ENCODE results near the gene ARMH3.

The ARMH3 gene

GRCh38 chr10:102016416-102016815 lies 39.6 kb downstream of the ARMH3 start:
- TF ChIP-seq CTCF (IDR thresholded peaks at IDR 0.05; ENCODE audit: low read depth, low read length, poor library complexity, severe bottlenecking) (no peak), EZH2phosphoT487 (IDR thresholded peaks at IDR 0.05; ENCODE audit: borderline replicate concordance, low read length) (no peak)
- H3K79me2 ChIP-seq (ENCODE audit: control insufficient read depth, low read length) = no peaks in the 10 kb centered on the region
- H3K4me1 ChIP-seq (ENCODE audit: control insufficient read depth, low read length) = no peaks in the 10 kb centered on the region
- H3K9me3 ChIP-seq (ENCODE audit: control insufficient read depth, insufficient read depth, low read length) = no peaks in the 10 kb centered on the region; the same call in 1 of the 2 replicates
- no peaks in the 10 kb centered on the region for H3F3A ChIP-seq (ENCODE audit: control insufficient read depth, insufficient read depth)
- H3K27me3 ChIP-seq (ENCODE audit: control insufficient read depth, low read length) = no peaks in the 10 kb centered on the region
- no peak overlapping the region for H3K4me3 ChIP-seq (ENCODE audit: low read length)
- H3K4me2 ChIP-seq (ENCODE audit: low read length) = no peak overlapping the region
- no peaks in the 10 kb centered on the region for H3K36me3 ChIP-seq (ENCODE audit: control insufficient read depth, low read length)
- no peaks in the 10 kb centered on the region for H3K9me2 ChIP-seq (replicated peaks; ENCODE audit: control insufficient read depth, low read length)
- H4K20me1 ChIP-seq (ENCODE audit: control insufficient read depth, insufficient read depth, low read depth, low read length) = no peaks in the 10 kb centered on the region
- H3K27ac ChIP-seq (ENCODE audit: low read depth, low read length) = no peak overlapping the region

- Histone ChIP-seq H3K4me3 (ENCODE audit: low read length) (no peak overlapping the region), H3K4me1 (ENCODE audit: control insufficient read depth, low read length) (peaks cover 4% of the 10 kb centered on the region), H4K20me1 (ENCODE audit: control insufficient read depth, insufficient read depth, low read depth, low read length) (no peaks in the 10 kb centered on the region), H3K9me3 (ENCODE audit: control insufficient read depth, insufficient read depth, low read length) (no peaks in the 10 kb centered on the region), H3K4me2 (ENCODE audit: low read length) (no peak overlapping the region), H3K36me3 (ENCODE audit: control insufficient read depth, low read length) (peaks cover 14% of the 10 kb centered on the region), H3F3A (ENCODE audit: control insufficient read depth, insufficient read depth) (no peaks in the 10 kb centered on the region), H3K9me2 (replicated peaks; ENCODE audit: control insufficient read depth, low read length) (no peaks in the 10 kb centered on the region), H3K27me3 (ENCODE audit: control insufficient read depth, low read length) (no peaks in the 10 kb centered on the region), H3K79me2 (ENCODE audit: control insufficient read depth, low read length) (no peaks in the 10 kb centered on the region), H3K27ac (ENCODE audit: low read depth, low read length) (no peak overlapping the region)
- no peak for TF ChIP-seq EZH2phosphoT487 (IDR thresholded peaks at IDR 0.05; ENCODE audit: borderline replicate concordance, low read length)
- no peak for TF ChIP-seq CTCF (IDR thresholded peaks at IDR 0.05; ENCODE audit: low read depth, low read length, poor library complexity, severe bottlenecking)
Measured at GRCh38 chr10:102010961-102011360, 45.0 kb downstream of the ARMH3 start.

GRCh38 chr10:102009801-102010425 lies 46.1 kb downstream of the ARMH3 start:
- Histone ChIP-seq H3K27ac (ENCODE audit: low read depth, low read length) (no peak overlapping the region), H3K79me2 (ENCODE audit: control insufficient read depth, low read length) (no peaks in the 10 kb centered on the region), H3K4me1 (ENCODE audit: control insufficient read depth, low read length) (peaks cover 4% of the 10 kb centered on the region), H3K27me3 (ENCODE audit: control insufficient read depth, low read length) (no peaks in the 10 kb centered on the region), H3K4me2 (ENCODE audit: low read length) (no peak overlapping the region), H3K4me3 (ENCODE audit: low read length) (no peak overlapping the region), H4K20me1 (ENCODE audit: control insufficient read depth, insufficient read depth, low read depth, low read length) (no peaks in the 10 kb centered on the region), H3K36me3 (ENCODE audit: control insufficient read depth, low read length) (peaks cover 18% of the 10 kb centered on the region), H3K9me2 (replicated peaks; ENCODE audit: control insufficient read depth, low read length) (no peaks in the 10 kb centered on the region), H3K9me3 (ENCODE audit: control insufficient read depth, insufficient read depth, low read length) (no peaks in the 10 kb centered on the region), H3F3A (ENCODE audit: control insufficient read depth, insufficient read depth) (no peaks in the 10 kb centered on the region)
- TF ChIP-seq EZH2phosphoT487 (IDR thresholded peaks at IDR 0.05; ENCODE audit: borderline replicate concordance, low read length) = no peak
- peak; percentile 85 for TF ChIP-seq CTCF (IDR thresholded peaks at IDR 0.05; ENCODE audit: low read depth, low read length, poor library complexity, severe bottlenecking)

All from DOHH2 (cell line).